GM12872 (cell line): ENCODE measurements around the gene BTC.

Experiments used
- TF ChIP-seq, protein P1 (sequence below): IDR thresholded peaks from 3 replicates; pipeline ENCODE4 v1.5.1; 2011; ENCODE audit warnings: low read depth, mild to moderate bottlenecking, low read length, moderate library complexity; ENCODE audit not compliant: insufficient read depth

Gene BTC

DNA sequence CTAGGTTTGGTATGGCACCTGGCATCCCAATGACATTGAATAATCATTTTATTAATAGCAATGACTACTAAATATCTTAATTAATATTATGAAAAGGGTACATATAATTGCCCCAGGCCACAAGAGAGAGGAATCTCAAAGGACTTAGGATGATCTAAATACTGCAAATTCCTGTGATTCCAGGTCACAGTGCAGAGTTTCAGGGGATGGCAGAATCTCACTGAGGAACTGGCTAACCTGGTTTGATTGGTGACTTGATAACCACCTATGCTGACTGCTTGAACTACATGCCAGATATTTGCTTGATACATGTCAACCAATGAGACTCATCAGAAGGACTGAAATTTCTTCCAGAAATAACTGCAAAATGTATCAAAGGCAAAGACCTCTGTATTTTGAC is 37.2 kb downstream of the BTC start:
- TF ChIP-seq, protein P1, sequence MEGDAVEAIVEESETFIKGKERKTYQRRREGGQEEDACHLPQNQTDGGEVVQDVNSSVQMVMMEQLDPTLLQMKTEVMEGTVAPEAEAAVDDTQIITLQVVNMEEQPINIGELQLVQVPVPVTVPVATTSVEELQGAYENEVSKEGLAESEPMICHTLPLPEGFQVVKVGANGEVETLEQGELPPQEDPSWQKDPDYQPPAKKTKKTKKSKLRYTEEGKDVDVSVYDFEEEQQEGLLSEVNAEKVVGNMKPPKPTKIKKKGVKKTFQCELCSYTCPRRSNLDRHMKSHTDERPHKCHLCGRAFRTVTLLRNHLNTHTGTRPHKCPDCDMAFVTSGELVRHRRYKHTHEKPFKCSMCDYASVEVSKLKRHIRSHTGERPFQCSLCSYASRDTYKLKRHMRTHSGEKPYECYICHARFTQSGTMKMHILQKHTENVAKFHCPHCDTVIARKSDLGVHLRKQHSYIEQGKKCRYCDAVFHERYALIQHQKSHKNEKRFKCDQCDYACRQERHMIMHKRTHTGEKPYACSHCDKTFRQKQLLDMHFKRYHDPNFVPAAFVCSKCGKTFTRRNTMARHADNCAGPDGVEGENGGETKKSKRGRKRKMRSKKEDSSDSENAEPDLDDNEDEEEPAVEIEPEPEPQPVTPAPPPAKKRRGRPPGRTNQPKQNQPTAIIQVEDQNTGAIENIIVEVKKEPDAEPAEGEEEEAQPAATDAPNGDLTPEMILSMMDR = no peak

- TF ChIP-seq, protein P1 = no peak
Measured at GRCh38 chr4:74755486-74755885, 38.8 kb downstream of the BTC start.

DNA sequence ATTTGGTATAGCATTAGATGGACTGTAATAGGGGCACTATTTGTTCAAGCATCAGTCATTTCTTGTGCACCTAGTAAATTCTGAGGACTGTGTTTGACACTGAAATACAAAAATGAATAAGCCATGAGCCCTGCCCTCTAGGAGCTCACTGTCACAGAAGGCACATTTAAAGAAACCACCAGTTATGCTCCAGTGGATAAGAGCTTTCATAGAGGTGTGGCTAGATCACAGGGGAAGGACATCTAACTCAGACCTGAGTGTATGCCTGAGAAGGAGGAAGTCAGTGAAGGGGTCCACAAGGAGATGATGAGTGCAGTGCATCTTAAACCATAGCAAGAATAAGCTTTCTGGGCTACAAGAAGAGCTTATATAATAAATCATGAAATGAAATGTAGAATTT is 40.1 kb downstream of the BTC start:
- TF ChIP-seq, protein P1 = no peak

DNA sequence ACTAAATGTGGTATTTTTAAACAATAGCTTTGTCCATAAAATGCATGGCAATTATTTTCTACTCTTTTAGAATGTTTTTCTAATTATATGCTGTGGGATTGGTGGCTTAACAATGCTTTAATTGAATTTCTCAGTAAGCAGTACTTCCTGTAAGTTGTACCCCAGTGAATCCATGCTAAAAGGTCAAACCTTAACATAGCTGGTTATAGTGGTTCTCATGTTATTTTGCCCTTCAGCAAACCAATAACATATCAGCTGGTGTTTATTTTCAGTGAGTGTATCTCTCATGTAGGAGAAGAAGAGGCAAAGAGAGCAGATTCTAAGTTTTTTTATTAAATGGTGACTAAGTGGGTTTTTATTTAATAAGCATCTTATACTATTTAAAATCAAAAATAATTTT is 41.5 kb downstream of the BTC start:
- TF ChIP-seq, protein P1 = no peak

DNA sequence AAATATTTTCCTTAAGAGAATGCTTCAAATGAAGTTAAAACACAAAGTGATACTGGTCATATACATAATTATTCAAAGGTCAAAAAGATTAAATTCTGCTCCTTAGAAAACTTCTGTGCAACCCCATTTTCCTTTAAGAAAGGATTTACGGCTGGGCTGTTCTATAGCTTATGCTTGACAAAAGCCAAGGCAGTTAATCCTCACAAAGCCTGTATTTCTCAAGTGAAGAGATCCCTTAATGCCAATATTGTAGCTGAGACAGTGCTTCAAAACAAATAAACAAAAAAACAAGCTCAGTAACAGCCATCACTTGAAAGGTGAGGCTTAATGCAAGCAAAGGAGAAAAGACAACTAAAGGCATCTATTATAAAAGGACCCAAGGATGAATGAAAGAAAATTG is 42.5 kb downstream of the BTC start:
- TF ChIP-seq, protein P1 = no peak

GRCh38 chr4:74751247-74751646 is 43.1 kb downstream of the BTC start:
- TF ChIP-seq, protein P1 = no peak

DNA sequence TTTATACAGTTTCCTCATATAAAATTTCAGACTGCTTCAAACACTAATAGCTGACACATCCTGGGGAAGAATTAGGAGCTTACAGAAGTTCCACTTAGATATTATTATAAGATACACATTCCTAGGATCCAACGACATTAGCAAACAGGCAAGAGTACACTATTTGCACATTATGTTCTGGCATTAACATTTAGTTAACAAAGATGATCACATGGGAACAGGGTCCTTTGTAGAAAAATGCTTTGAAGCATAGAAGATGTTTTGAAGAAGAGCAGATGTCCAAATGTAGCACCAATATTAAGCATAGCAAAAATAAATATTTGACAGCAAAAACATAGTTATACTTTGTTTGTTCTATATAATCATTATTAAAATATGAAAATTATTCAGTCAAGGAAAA is 52.1 kb downstream of the BTC start:
- TF ChIP-seq, protein P1 = no peak

GRCh38 chr4:74738464-74739143 is 55.7 kb downstream of the BTC start:
- TF ChIP-seq, protein P1 = no peak
